ENCODE results near the gene VPS41.

The VPS41 gene

DNA sequence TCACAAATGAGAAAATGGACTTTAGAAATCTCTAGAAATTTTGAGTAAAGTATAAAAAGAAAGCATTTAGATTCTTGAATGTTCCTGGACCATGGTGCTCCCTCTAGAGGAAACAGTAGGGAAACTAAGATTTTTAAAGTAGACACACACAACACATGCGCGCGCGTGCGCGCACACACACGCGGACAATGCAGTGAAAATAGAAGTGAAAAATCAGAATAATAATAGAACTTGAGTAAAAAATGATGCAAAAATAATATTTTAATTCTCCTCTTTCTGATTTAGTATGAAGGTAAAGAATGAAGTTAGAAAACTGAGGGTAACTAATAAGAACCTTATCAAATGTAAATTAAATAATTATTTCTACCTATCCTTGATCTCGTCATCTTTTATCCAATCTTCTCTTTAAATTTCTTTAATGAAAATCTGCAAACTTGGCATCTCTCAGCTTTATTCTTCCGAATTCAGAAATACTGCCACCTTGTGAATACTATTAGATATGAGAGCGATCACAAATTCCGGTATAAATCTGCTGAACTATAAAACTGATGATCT, 160.9 kb downstream of the VPS41 start:
- DNase-seq (ENCODE audit: extremely low spot score, insufficient read length, low read depth) (no peak), FAIRE-seq (no peak)

DNA sequence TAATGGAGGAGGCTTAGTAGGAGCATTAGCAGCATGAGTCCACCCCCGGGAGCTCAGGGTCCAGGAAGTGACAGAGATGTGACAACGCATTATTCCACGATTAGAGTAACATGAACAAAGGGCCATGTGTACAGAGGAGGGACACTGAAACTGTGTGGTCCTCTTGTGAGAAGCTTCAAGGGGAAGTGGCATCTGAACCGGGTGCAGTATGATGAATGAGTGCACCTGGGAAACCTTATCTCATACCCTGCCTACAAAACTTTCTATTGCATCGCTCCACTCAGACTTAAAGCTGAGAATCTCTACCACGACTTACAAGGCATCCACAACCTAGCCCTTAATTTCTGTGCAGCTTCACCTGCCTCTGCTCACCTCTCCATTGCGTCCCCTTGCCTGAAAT, 162.6 kb downstream of the VPS41 start:
- no peak for DNase-seq (ENCODE audit: extremely low spot score, insufficient read length, low read depth)

GRCh38 chr7:38744746-38745145, 164.2 kb downstream of the VPS41 start:
- DNase-seq (ENCODE audit: extremely low spot score, insufficient read length, low read depth), result no peak
- FAIRE-seq, result no peak

More for the DNA sequence above, 162.6 kb downstream of the VPS41 start:
- FAIRE-seq, result no peak

DNA sequence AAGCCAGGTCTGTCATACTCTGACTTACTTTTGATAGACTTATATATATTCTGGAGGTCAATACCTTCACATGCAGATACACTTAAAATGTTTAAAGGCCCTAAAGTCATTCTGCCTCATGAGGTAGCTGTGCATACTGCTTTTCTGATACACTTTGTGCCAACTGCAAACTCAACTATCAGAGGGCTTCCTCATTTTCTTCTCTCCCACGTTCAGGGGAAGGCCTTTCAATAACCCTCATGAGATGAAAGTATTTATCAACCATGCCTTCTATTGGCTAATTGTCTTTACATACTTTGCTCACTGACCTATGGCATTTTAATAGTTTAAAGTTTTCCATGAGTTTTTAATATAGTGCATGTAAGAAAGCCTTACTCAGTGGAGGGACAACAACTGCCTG, 165.1 kb downstream of the VPS41 start:
- FAIRE-seq, result no peak
- DNase-seq (ENCODE audit: extremely low spot score, insufficient read length, low read depth), result no peak

- DNase-seq (ENCODE audit: extremely low spot score, insufficient read length, low read depth), result no peak
- no peak for FAIRE-seq
Observed at GRCh38 chr7:38740041-38740440, 168.9 kb downstream of the VPS41 start.

DNA sequence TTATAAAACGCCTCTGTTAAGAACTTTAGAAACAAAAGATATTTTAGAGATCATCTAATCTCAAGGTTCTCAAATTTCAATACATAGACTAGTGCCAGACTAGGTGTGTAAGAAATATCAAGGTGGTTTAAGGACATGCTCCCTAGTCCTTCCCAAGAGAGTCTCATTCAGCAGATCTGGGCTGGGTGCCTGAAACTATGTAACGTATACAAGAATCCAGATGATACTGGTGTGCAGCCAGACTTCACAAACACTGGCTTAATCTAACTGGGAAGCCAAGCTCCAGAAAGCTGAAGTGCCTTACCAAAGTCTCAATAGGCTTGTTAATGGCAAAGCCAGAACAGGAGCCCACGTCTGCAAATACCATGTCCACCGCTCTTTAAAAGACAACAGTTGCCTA, 172.9 kb downstream of the VPS41 start:
- DNase-seq (ENCODE audit: extremely low spot score, insufficient read length, low read depth) (no peak), FAIRE-seq (no peak)

DNA sequence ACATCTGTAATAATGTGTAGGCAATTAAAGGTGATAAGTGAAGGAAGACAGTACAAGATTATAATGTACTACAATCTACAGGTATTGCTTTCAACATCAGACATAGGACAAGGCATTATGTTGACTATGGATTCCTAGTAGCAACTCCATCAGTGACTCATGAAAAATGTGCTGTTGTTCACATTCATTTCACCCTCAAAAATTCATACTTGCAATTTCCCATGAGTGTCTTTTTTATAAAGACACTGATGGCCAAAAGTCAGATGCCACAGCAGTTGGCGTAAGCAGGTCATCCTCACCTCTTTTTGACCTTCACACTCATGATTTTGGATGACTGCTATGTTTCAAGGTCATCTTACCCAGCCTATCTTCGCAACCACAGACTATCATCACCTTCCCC, 177.8 kb downstream of the VPS41 start:
- FAIRE-seq, result no peak
- DNase-seq (ENCODE audit: extremely low spot score, insufficient read length, low read depth), result no peak

GRCh38 chr7:38728145-38728544, 180.8 kb downstream of the VPS41 start:
- DNase-seq (ENCODE audit: extremely low spot score, insufficient read length, low read depth) (no peak), FAIRE-seq (no peak)

GRCh38 chr7:38727184-38727940, 181.6 kb downstream of the VPS41 start:
- FAIRE-seq (no peak), DNase-seq (ENCODE audit: extremely low spot score, insufficient read length, low read depth) (no peak)

DNA sequence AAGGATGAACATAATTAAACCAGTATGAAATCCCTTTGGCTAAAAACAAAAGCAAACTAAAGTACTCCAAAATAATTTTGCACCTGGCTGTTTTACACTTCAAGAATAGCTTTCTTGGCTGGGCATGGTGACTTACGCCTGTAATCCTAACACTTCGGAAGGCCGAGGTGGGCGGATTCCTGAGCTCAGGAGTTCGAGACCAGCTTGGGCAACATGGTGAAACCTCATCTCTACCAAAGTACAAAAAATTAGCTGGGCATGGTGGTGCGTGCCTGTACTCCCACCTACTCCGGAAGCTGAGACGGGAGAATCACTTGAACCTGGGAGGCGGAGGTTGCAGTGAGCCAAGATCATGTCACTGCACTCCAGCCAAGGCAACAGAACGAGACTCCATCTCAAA, 185.7 kb downstream of the VPS41 start:
- no peak for FAIRE-seq
- no peak for DNase-seq (ENCODE audit: extremely low spot score, insufficient read length, low read depth)

GRCh38 chr7:38716397-38716796, 192.6 kb downstream of the VPS41 start:
- no peak for DNase-seq (ENCODE audit: extremely low spot score, insufficient read length, low read depth)
- no peak for FAIRE-seq

DNA sequence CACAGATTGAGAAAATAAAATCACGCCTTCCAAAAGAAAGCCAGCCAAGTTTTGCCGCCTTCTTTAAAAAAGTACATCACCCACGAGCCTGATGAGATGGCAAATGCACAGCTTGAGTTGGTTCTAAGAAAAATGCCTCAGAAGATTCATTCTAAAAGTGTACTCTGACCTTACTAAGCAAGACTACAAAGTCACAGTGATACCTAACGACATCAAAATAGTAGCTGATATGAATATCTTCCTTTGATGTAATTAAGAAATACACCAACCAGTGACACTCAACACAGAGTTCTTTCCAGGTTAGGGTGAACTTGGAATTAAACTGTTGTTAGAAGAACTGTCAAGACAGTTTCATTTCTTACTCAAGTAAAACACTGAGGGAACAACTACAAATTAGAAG, 199.9 kb downstream of the VPS41 start:
- DNase-seq (ENCODE audit: extremely low spot score, insufficient read length, low read depth), result no peak
- FAIRE-seq, result no peak

DNA sequence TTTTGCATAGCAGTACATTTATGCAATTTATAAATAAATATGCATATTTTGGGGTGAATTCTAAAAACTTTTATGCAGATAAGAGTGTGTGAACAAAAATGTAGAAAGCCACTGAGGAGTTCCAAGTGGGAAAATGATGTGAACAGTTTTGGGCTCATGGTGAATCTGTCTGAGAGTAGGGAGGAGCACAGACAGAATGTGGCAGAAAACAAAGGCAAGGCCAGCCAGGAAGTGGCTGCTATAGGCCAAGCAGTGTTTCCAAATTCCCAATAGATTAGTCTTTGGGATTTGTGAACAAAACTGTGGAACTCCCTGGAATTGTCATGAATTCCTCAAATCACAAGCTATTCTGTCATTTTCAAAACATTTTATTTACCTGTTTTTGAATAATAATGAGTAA, 204.2 kb downstream of the VPS41 start:
- DNase-seq (ENCODE audit: extremely low spot score, insufficient read length, low read depth), result no peak
- no peak for FAIRE-seq

- FAIRE-seq (no peak), DNase-seq (ENCODE audit: extremely low spot score, insufficient read length, low read depth) (no peak)
Observed at GRCh38 chr7:38704041-38704547, 204.9 kb downstream of the VPS41 start.

GRCh38 chr7:38703093-38703492, 205.9 kb downstream of the VPS41 start:
- no peak for DNase-seq (ENCODE audit: extremely low spot score, insufficient read length, low read depth)
- FAIRE-seq, result no peak

DNA sequence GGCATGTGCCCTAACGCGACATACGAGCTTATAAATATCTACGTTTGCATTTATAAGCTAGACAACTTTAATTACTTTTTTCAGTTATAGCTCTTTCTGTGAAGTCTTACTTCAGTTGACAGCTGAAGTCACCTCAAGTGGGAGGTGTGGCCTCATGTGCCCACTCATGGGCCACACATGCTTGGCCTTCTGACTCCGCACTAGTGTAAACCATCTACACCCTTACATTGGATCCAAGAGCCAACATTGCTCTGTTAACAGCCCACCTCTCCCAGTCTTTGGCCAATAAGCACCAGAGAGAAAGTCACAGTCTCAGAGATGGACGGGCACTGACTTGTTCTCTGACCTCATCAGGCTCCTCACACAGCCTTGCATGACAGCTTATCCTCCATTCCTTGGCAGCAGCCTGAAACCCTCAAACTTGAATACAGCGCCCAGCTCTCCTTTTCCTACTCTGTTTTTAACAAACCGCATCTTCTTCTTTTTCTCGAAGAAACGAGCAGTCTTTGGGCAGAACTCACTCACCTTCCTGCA, 206.9 kb downstream of the VPS41 start:
- FAIRE-seq (no peak), DNase-seq (ENCODE audit: extremely low spot score, insufficient read length, low read depth) (no peak)

- DNase-seq (ENCODE audit: extremely low spot score, insufficient read length, low read depth) (no peak), FAIRE-seq (no peak)
Observed at GRCh38 chr7:38700116-38700515, 208.9 kb downstream of the VPS41 start.

GRCh38 chr7:38699471-38699870, 209.5 kb downstream of the VPS41 start:
- DNase-seq (ENCODE audit: extremely low spot score, insufficient read length, low read depth) (no peak), FAIRE-seq (no peak)

DNA sequence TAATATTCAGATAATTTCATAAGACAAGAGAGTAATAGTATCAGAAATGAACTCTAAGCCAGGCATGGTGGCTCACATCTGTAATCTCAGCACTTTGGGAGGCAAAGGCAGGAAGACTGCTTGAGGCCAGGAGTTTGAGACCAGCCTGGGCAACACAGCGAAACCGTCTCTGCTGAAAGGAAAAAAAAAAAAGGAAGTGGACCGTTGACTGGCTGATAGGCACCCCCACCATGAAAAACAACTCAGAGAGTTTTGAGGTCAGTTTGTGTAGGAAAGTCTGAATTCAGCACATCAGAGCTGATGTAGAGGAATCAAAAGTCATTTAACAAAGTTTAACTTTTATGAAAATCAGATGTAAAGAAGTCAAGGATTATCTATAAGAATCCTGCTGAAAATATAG, 214.7 kb downstream of the VPS41 start:
- DNase-seq (ENCODE audit: extremely low spot score, insufficient read length, low read depth) (no peak), FAIRE-seq (no peak)

- DNase-seq (ENCODE audit: extremely low spot score, insufficient read length, low read depth), result no peak
- FAIRE-seq, result no peak
Observed at GRCh38 chr7:38686888-38687287, 222.1 kb downstream of the VPS41 start.

GRCh38 chr7:38685851-38686250, 223.1 kb downstream of the VPS41 start:
- DNase-seq (ENCODE audit: extremely low spot score, insufficient read length, low read depth) (no peak), FAIRE-seq (no peak)

GRCh38 chr7:38682606-38683005, 226.4 kb downstream of the VPS41 start:
- FAIRE-seq, result no peak
- DNase-seq (ENCODE audit: extremely low spot score, insufficient read length, low read depth), result no peak

Measured in GM18507 (cell line).